HepG2 (cell line): ENCODE results near the gene C3orf62. TPM values are rescaled to one million over a fixed set of nuclear protein-coding genes. Genes with fewer than 3 reads are reported as not detected.

Experiments
- ATF7-NPFF ChIP-seq: sonication (generic); formaldehyde crosslinking; IDR thresholded peaks from 2 replicates; pipeline ENCODE4 v1.8.1; 2023; ENCODE audit warnings: mild to moderate bottlenecking, low read depth, missing genetic modification reagents, moderate library complexity
- CBX2 ChIP-seq, 2 experiments: fragments of 200-600 bp in 1 of 2; sonication (generic); formaldehyde crosslinking in 1 of 2; IDR thresholded peaks; 2 replicates each; pipeline versions ENCODE4 v1.7.0 to v1.8.1; 2018 to 2022; ENCODE audit warnings: low read depth in 2 of 2, low read length in 1 of 2, mild to moderate bottlenecking in 1 of 2, missing genetic modification reagents in 1 of 2
- ETV6 ChIP-seq: sonication (generic); formaldehyde crosslinking; conservative IDR thresholded peaks from 2 replicates; pipeline ENCODE4 v1.4.0; 2020; ENCODE audit warnings: missing genetic modification reagents
- GATAD1 ChIP-seq: IDR thresholded peaks from 2 replicates; pipeline ENCODE4 v1.6.1; 2016; ENCODE audit warnings: missing genetic modification reagents, missing compliant biosample characterization
- GPN1 ChIP-seq: sonication (generic); formaldehyde crosslinking; IDR thresholded peaks from 2 replicates; pipeline ENCODE4 v1.5.1; 2020; ENCODE audit warnings: missing genetic modification reagents, borderline replicate concordance
- JUNB ChIP-seq: sonication (generic); formaldehyde crosslinking; IDR thresholded peaks from 2 replicates; pipeline ENCODE4 v1.8.0; 2022; ENCODE audit warnings: missing genetic modification reagents, mild to moderate bottlenecking, borderline replicate concordance
- MED1 ChIP-seq: sonication (generic); formaldehyde crosslinking; IDR thresholded peaks from 2 replicates; pipeline ENCODE4 v1.4.0; 2020; ENCODE audit warnings: missing genetic modification reagents
- MXI1 ChIP-seq: IDR thresholded peaks from 3 replicates; pipeline ENCODE4 v1.6.1; 2012; ENCODE audit warnings: low read depth, low read length, inconsistent platforms, borderline replicate concordance
- NFKBIZ ChIP-seq: IDR thresholded peaks from 2 replicates; pipeline ENCODE4 v1.6.1; 2018; ENCODE audit warnings: missing genetic modification reagents, missing compliant biosample characterization
- NR2F1 ChIP-seq, 2 experiments: fragments of 450-650 bp in 1 of 2; formaldehyde crosslinking in 1 of 2; IDR thresholded peaks; 2 replicates each; pipeline versions ENCODE4 v1.5.0 to v1.6.1; 2016 to 2020; ENCODE audit warnings: mild to moderate bottlenecking in 1 of 2, missing compliant biosample characterization in 1 of 2, missing genetic modification reagents in 1 of 2, moderate library complexity in 1 of 2
- RCOR2 ChIP-seq: IDR thresholded peaks from 2 replicates; pipeline ENCODE4 v1.6.1; 2016; ENCODE audit warnings: missing biosample characterization, missing genetic modification reagents
- SOX13 ChIP-seq, 3 experiments: fragments of 450-650 bp in 1 of 3; sonication (generic) in 1 of 3; formaldehyde crosslinking in 1 of 3; IDR thresholded peaks in 2 of 3; conservative IDR thresholded peaks in 1 of 3; 2 replicates each; pipeline versions ENCODE4 v1.5.0 to v1.6.1; 2016 to 2020; ENCODE audit warnings: antibody characterized with exemption in 1 of 3, mild to moderate bottlenecking in 1 of 3, missing compliant biosample characterization in 1 of 3, missing genetic modification reagents in 1 of 3, moderate library complexity in 1 of 3
- SOX5 ChIP-seq: IDR thresholded peaks from 2 replicates; pipeline ENCODE4 v1.6.1; 2016; ENCODE audit warnings: borderline replicate concordance
- TBX2 ChIP-seq: sonication (generic); formaldehyde crosslinking; IDR thresholded peaks from 2 replicates; pipeline ENCODE4 v1.5.0; 2020; ENCODE audit warnings: missing genetic modification reagents, mild to moderate bottlenecking, borderline replicate concordance
- TCF7 ChIP-seq: sonication (generic); IDR thresholded peaks from 2 replicates; pipeline ENCODE4 v1.6.1; 2016; ENCODE audit warnings: antibody characterized with exemption, low read depth
- ZNF12 ChIP-seq: sonication (generic); formaldehyde crosslinking; IDR thresholded peaks from 2 replicates; pipeline ENCODE4 v1.5.0; 2020; ENCODE audit warnings: missing genetic modification reagents
- ZNF225 ChIP-seq: sonication (generic); formaldehyde crosslinking; IDR thresholded peaks from 2 replicates; pipeline ENCODE4 v1.4.0; 2020; ENCODE audit warnings: mild to moderate bottlenecking, missing genetic modification reagents
- ZNF3 ChIP-seq: IDR thresholded peaks from 2 replicates; pipeline ENCODE4 v1.7.0; 2017; ENCODE audit warnings: inconsistent platforms
- polyA plus RNA-seq, 8 experiments: library from polyadenylated mRNA; depleted of rRNA in 3 of 8; stranded (reverse) in 7 of 8; unstranded in 1 of 8; fragments of >200 nt; fragmentation: Illumina TruSeq in 4 of 8; extraction: Trizol in 4 of 8; gene quantifications; 2 replicates each; pipeline versions ENCODE4 v1.2.1 to v1.2.3, GENCODE V29; 2011 to 2016; ENCODE audit warnings: low read depth in 4 of 8, missing spikeins in 1 of 8, mixed read lengths in 1 of 8; ENCODE audit not compliant: insufficient read depth in 1 of 8
- total RNA-seq, 5 experiments: library from RNA; depleted of rRNA; stranded (reverse); fragments of >200 nt; fragmentation: Illumina TruSeq; extraction: Trizol; gene quantifications; 2 replicates each; pipeline ENCODE4 v1.2.3, GENCODE V29; 2016; ENCODE audit warnings: low read depth in 1 of 5
- TF ChIP-seq, protein P1 (sequence below): sonication (generic); formaldehyde crosslinking; IDR thresholded peaks from 2 replicates; pipeline ENCODE4 v1.5.0; 2020; ENCODE audit warnings: missing genetic modification reagents
- TF ChIP-seq, protein P2 (sequence below): sonication (generic); formaldehyde crosslinking; IDR thresholded peaks from 2 replicates; pipeline ENCODE4 v1.4.0; 2020; ENCODE audit warnings: mild to moderate bottlenecking, missing genetic modification reagents

Gene C3orf62
- total and polyA plus RNA-seq, 2 of the 13 experiments (the other 11 are each of a cell fraction or from before 2014, with no cell fraction given), result 1.6 to 3.9 TPM

DNA sequence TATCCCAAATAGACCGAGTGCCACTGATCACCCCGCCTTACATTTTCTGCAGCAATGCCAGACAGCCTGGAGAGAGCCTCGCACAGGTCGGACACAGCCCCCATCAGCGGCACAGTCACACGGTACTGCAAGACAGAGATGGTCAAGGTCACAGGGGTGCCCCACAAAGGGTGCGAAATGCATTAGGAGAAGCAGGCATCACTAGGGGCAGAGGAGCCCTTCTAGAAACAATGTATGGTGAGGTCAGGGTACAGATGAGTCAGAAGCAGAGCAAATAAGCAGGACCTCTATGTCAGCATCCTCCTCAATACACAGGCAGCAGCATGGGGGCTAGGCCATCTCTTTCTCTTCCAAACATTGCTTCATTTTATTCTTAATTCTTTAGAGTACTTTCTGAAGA, 21.5 kb upstream of the C3orf62 start (continued):
- TF ChIP-seq NR2F1 (CRISPR knock-in tag; IDR thresholded peaks at IDR 0.05) (0 out of 4 replicates have a peak, but pooled peaks of 1 of the 2 experiments have one; percentile 12), ATF7-NPFF (CRISPR knock-in tag) (no peak), NFKBIZ (no peak), TCF7 (no peak), GATAD1 (CRISPR knock-in tag) (no peak), RCOR2 (CRISPR knock-in tag) (no peak), MED1 (no peak), SOX13 (IDR thresholded peaks at IDR 0.05) (no peak), SOX13 (CRISPR knock-in tag; conservative IDR thresholded peaks at IDR 0.05 in 1 of 2, IDR thresholded peaks at IDR 0.05 in 1 of 2) (peak in 1 of 2 experiments; percentile 65; a peak in 1 of 4 replicates), ETV6 (CRISPR knock-in tag) (no peak), ZNF225 (CRISPR knock-in tag) (no peak), TBX2 (CRISPR knock-in tag) (peak; percentile 55), SOX5 (CRISPR knock-in tag) (peak; percentile 59; the same call in 1 of the 2 replicates), GPN1 (CRISPR knock-in tag) (no peak), JUNB (CRISPR knock-in tag) (0 out of 2 replicates have a peak, but pooled peaks have one; percentile 48), MXI1 (no peak), CBX2 (IDR thresholded peaks at IDR 0.05; ENCODE audit: low read depth, low read length) (no peak), CBX2 (CRISPR knock-in tag; IDR thresholded peaks at IDR 0.05; ENCODE audit: low read depth) (no peak), ZNF3 (CRISPR knock-in tag) (no peak), ZNF12 (no peak)
- TF ChIP-seq, protein P1, sequence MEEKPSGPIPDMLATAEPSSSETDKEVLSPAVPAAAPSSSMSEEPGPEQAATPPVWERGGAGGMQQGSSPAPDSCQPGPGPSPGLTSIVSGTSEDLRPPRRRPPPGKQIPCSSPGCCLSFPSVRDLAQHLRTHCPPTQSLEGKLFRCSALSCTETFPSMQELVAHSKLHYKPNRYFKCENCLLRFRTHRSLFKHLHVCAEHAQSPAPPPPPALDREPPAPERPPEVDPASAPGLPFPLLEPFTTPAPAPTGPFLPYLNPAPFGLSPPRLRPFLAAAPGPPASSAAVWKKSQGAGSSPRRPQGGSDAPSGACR (CRISPR knock-in tag), result no peak
- TF ChIP-seq, protein P2, sequence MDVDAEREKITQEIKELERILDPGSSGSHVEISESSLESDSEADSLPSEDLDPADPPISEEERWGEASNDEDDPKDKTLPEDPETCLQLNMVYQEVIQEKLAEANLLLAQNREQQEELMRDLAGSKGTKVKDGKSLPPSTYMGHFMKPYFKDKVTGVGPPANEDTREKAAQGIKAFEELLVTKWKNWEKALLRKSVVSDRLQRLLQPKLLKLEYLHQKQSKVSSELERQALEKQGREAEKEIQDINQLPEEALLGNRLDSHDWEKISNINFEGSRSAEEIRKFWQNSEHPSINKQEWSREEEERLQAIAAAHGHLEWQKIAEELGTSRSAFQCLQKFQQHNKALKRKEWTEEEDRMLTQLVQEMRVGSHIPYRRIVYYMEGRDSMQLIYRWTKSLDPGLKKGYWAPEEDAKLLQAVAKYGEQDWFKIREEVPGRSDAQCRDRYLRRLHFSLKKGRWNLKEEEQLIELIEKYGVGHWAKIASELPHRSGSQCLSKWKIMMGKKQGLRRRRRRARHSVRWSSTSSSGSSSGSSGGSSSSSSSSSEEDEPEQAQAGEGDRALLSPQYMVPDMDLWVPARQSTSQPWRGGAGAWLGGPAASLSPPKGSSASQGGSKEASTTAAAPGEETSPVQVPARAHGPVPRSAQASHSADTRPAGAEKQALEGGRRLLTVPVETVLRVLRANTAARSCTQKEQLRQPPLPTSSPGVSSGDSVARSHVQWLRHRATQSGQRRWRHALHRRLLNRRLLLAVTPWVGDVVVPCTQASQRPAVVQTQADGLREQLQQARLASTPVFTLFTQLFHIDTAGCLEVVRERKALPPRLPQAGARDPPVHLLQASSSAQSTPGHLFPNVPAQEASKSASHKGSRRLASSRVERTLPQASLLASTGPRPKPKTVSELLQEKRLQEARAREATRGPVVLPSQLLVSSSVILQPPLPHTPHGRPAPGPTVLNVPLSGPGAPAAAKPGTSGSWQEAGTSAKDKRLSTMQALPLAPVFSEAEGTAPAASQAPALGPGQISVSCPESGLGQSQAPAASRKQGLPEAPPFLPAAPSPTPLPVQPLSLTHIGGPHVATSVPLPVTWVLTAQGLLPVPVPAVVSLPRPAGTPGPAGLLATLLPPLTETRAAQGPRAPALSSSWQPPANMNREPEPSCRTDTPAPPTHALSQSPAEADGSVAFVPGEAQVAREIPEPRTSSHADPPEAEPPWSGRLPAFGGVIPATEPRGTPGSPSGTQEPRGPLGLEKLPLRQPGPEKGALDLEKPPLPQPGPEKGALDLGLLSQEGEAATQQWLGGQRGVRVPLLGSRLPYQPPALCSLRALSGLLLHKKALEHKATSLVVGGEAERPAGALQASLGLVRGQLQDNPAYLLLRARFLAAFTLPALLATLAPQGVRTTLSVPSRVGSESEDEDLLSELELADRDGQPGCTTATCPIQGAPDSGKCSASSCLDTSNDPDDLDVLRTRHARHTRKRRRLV (CRISPR knock-in tag), result no peak
- TF ChIP-seq, all 625 proteins: peak for 22
